ENCODE measurements around the gene KANSL1. TPM values are rescaled to one million over a fixed set of nuclear protein-coding genes. Genes with fewer than 3 reads are reported as not detected.

KANSL1 gene
- total and polyA plus RNA-seq, 10 of the 15 experiments (the other 5 are each of a cell fraction or from before 2014, with no cell fraction given), result 4.7 to 60.6 (median 28.0) TPM

- DNase-seq (ENCODE audit: low read depth, low spot score) (no peak), ATAC-seq (no peak), FAIRE-seq (no peak)
- H3K4me2 ChIP-seq (ENCODE audit: control insufficient read depth, insufficient read depth), result 0 out of 2 replicates have a peak overlapping the region, but pooled peaks have one; percentile 4
- 97% methylated on average over 6 of the region's 6 CpGs for WGBS (ENCODE audit: insufficient coverage, insufficient replicate concordance, low lambda C conversion rate, missing lambda C conversion rate)
- RAD21 ChIA-PET (ENCODE audit: unreplicated experiment), result interaction anchor here (1.0 to 2.0 kb wide), 3 partner anchors 20 to 61 kb away, joined by 3 to 4 read pairs (median 3); no protein-coding TSS in a partner anchor
- peaks cover 44% of the 10 kb centered on the region for H3K4me1 ChIP-seq (ENCODE audit: control insufficient read depth, insufficient read depth, low read length)
- H3K27me3 ChIP-seq (replicated peaks in 1 of 2; ENCODE audit: control insufficient read depth in 2 of 2, insufficient read depth in 2 of 2, low read length in 1 of 2), result no peaks in the 10 kb centered on the region
- no TSS peak for BruUV-seq (replicated peaks)
- CTCF ChIA-PET, result interaction anchor here (0.6 to 3.3 kb wide), 7 partner anchors 8 to 61 kb away, joined by 3 to 17 read pairs (median 4); no protein-coding TSS in a partner anchor
- no peak overlapping the region for H3K9ac ChIP-seq (ENCODE audit: control insufficient read depth, insufficient read depth, low read length)
- POLR2A ChIA-PET, result interaction anchor here (1.1 to 2.0 kb wide), 4 partner anchors 11 to 37 kb away, joined by 4 to 7 read pairs (median 6); no protein-coding TSS in a partner anchor
- no peak overlapping the region for H3K27ac ChIP-seq (ENCODE audit: control insufficient read depth, insufficient read depth)
- no peak overlapping the region for H2AFZ ChIP-seq (ENCODE audit: control insufficient read depth, low read depth, low read length)
- TF ChIP-seq NR2C2 (IDR thresholded peaks at IDR 0.05; ENCODE audit: borderline replicate concordance, control insufficient read depth, insufficient read length, low read depth) (no peak), CTCF (IDR thresholded peaks at IDR 0.05 in 2 of 3, conservative IDR thresholded peaks at IDR 0.05 in 1 of 3; ENCODE audit: control insufficient read depth in 2 of 3, extremely low read depth in 1 of 3, insufficient read depth in 1 of 3, low read depth in 3 of 3, low read length in 3 of 3) (0 out of 6 replicates have a peak, but pooled peaks of 1 of the 3 experiments have one; percentile 4)
- peaks cover 11% of the 10 kb centered on the region; the same call in 1 of the 2 replicates for H4K20me1 ChIP-seq (ENCODE audit: control insufficient read depth, insufficient read depth)
- in situ Hi-C loops (cut with MboI) (loop anchor here (25.0 kb wide), 1 partner anchor 539 kb away; no protein-coding TSS in a partner anchor), intact Hi-C loops (cut with micrococcal nuclease; ENCODE audit: unreplicated experiment) (no loop called here)
- H3K79me2 ChIP-seq (ENCODE audit: control insufficient read depth, insufficient read depth, low read length), result peaks cover 97% of the 10 kb centered on the region
- peaks cover 2 to 12% of the 10 kb centered on the region in 2 experiments; a peak in 2 of 4 replicates for H3K36me3 ChIP-seq (ENCODE audit: control insufficient read depth in 2 of 2, insufficient read depth in 2 of 2, low read length in 1 of 2)
- no peaks in the 10 kb centered on the region for H3K9me3 ChIP-seq (replicated peaks; ENCODE audit: control insufficient read depth, insufficient read depth, low read length)
- SMC1A ChIA-PET (ENCODE audit: uncharacterized antibody, unreplicated experiment), result interaction anchor here (0.9 to 2.6 kb wide), 11 partner anchors 8 to 87 kb away, joined by 3 to 13 read pairs (median 5); no protein-coding TSS in a partner anchor
- no peak overlapping the region for H3K4me3 ChIP-seq
Measured at GRCh38 chr17:46125831-46126230, 67.4 kb downstream of the KANSL1 start.
